Activated T-cell treated with anti-CD3 and anti-CD28 coated beads, Interleukin-2, amount 50 U/mL, for 24 hours (primary cell): ENCODE results near the gene DENND1A.

ENCODE experiments used
- DNase-seq: peaks from one replicate; pipeline ENCODE4 v3.0.0-alpha.2; 2020
- H3K27ac Mint-ChIP-seq: 2 replicates; pipeline ENCODE4 v1.8.0; 2020; ENCODE audit warnings: mild to moderate bottlenecking, mixed read lengths
- H3K27me3 Mint-ChIP-seq: 2 replicates; pipeline ENCODE4 v1.8.0; 2020; ENCODE audit warnings: mixed read lengths
- H3K36me3 Mint-ChIP-seq: 2 replicates; pipeline ENCODE4 v1.8.0; 2020; ENCODE audit warnings: low read depth, mixed read lengths
- H3K4me1 Mint-ChIP-seq: 2 replicates; pipeline ENCODE4 v1.8.0; 2020; ENCODE audit warnings: low read depth, mixed read lengths
- H3K4me3 Mint-ChIP-seq: 2 replicates; pipeline ENCODE4 v1.8.0; 2020; ENCODE audit warnings: mild to moderate bottlenecking, moderate library complexity, mixed read lengths
- H3K9me3 Mint-ChIP-seq: 2 replicates; pipeline ENCODE4 v1.8.0; 2020; ENCODE audit warnings: mixed read lengths

The DENND1A gene

GRCh38 chr9:123689701-123690428 is 240.1 kb downstream of the DENND1A start:
- H3K4me1 Mint-ChIP-seq: peaks cover 36% of the 10 kb centered on the region
- H3K27ac Mint-ChIP-seq: no peak overlapping the region
- H3K9me3 Mint-ChIP-seq: no peaks in the 10 kb centered on the region
- H3K36me3 Mint-ChIP-seq: peaks cover 4% of the 10 kb centered on the region
- no peak overlapping the region for H3K4me3 Mint-ChIP-seq
- no peak for DNase-seq
- H3K27me3 Mint-ChIP-seq: no peaks in the 10 kb centered on the region

GRCh38 chr9:123687246-123687751 is 242.6 kb downstream of the DENND1A start:
- no peaks in the 10 kb centered on the region for H3K27me3 Mint-ChIP-seq
- no peak for DNase-seq
- H3K4me1 Mint-ChIP-seq: peaks cover 56% of the 10 kb centered on the region
- H3K9me3 Mint-ChIP-seq: no peaks in the 10 kb centered on the region
- H3K27ac Mint-ChIP-seq: peak overlapping the region; percentile 22
- H3K36me3 Mint-ChIP-seq: peaks cover 11% of the 10 kb centered on the region
- no peak overlapping the region for H3K4me3 Mint-ChIP-seq

- H3K27ac Mint-ChIP-seq: peak overlapping the region; percentile 3
- no peaks in the 10 kb centered on the region for H3K27me3 Mint-ChIP-seq
- H3K36me3 Mint-ChIP-seq: peaks cover 14% of the 10 kb centered on the region
- H3K9me3 Mint-ChIP-seq: no peaks in the 10 kb centered on the region
- H3K4me1 Mint-ChIP-seq: peaks cover 56% of the 10 kb centered on the region
- no peak for DNase-seq
- no peak overlapping the region for H3K4me3 Mint-ChIP-seq
Measured at GRCh38 chr9:123686829-123687192, 243.1 kb downstream of the DENND1A start.

DNA sequence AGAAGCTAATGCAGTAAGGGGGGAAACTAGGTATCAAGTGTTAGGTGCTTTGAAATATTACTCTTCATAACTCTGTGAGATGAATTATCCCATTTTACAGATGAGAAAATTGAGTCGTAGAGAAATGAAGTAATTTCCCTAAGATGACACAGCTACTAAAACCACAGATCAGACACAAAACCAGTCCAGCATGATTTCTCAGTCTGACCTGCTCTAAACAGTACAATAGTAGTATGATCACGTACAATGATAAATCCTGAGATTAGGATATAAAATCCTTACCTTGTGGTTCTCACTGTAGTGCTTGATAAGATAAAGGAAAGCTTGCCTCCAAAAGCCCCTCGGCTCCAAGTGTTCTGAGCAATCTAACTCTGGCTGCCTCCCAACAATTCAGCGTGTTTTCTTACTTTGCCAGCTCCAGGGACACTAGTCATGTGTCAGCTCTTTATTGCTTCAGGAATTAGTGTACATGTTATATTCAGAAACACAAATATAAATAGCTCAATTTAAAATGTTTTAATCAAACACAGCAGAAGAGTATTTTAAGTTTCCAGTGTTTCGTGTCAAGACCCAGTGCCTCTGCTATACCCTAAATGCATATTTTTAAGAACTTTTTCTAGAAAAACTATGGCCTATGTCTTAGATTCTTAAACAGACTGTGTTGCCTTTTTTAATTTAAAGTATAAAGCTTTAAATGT is 243.6 kb downstream of the DENND1A start:
- Mint-ChIP-seq H3K27ac (no peak overlapping the region), H3K27me3 (no peaks in the 10 kb centered on the region), H3K4me3 (no peak overlapping the region), H3K4me1 (peaks cover 56% of the 10 kb centered on the region), H3K36me3 (peaks cover 14% of the 10 kb centered on the region), H3K9me3 (no peaks in the 10 kb centered on the region)
- no peak for DNase-seq

DNA sequence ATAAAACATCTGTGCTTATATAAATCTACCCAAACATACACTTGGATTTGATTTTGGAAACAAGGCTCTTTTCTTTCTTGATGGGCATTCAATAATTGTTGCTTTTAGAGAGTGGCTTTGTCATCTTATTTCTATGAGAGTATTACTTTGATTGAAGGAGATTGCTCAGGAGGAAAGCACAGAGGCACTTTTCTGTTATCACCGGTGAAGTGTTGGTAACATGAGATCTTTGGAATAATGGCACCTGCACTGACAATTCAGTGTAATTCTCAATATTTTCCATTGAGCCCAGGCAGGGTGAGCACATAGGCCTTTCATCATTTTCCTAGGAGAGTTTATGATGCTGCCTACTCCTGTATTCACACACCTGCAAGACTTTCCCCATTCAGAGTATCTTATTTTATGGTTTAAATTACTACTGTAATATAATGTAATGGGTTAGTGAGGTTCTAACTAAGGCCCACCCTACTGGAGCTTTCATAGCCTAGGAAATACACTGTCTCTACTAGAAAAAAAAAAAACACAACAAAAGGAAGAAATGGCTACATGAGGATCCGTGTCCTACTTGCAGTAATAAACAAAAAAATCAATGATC is 244.3 kb downstream of the DENND1A start:
- peaks cover 2% of the 10 kb centered on the region for H3K9me3 Mint-ChIP-seq
- peak overlapping the region; percentile 28 for H3K27ac Mint-ChIP-seq
- H3K4me1 Mint-ChIP-seq: peaks cover 60% of the 10 kb centered on the region
- no peaks in the 10 kb centered on the region for H3K27me3 Mint-ChIP-seq
- DNase-seq: no peak
- no peak overlapping the region for H3K4me3 Mint-ChIP-seq
- H3K36me3 Mint-ChIP-seq: peaks cover 16% of the 10 kb centered on the region

GRCh38 chr9:123684393-123685149 is 245.4 kb downstream of the DENND1A start:
- no peak for DNase-seq
- peak overlapping the region; percentile 1 for H3K4me3 Mint-ChIP-seq
- H3K36me3 Mint-ChIP-seq: peaks cover 17% of the 10 kb centered on the region
- H3K4me1 Mint-ChIP-seq: peaks cover 70% of the 10 kb centered on the region
- peaks cover 2% of the 10 kb centered on the region for H3K9me3 Mint-ChIP-seq
- H3K27me3 Mint-ChIP-seq: no peaks in the 10 kb centered on the region
- H3K27ac Mint-ChIP-seq: peak overlapping the region; percentile 68

- Mint-ChIP-seq H3K36me3 (peaks cover 17% of the 10 kb centered on the region), H3K27ac (peak overlapping the region; percentile 11), H3K9me3 (peaks cover 2% of the 10 kb centered on the region), H3K4me3 (no peak overlapping the region), H3K27me3 (no peaks in the 10 kb centered on the region), H3K4me1 (peaks cover 73% of the 10 kb centered on the region)
- DNase-seq: no peak
Measured at GRCh38 chr9:123682746-123683145, 247.2 kb downstream of the DENND1A start.

- H3K36me3 Mint-ChIP-seq: peaks cover 36% of the 10 kb centered on the region
Measured at GRCh38 chr9:123680352-123680751, 249.6 kb downstream of the DENND1A start.

GRCh38 chr9:123679330-123679987 is 250.5 kb downstream of the DENND1A start:
- Mint-ChIP-seq H3K4me1 (peaks cover 44% of the 10 kb centered on the region), H3K9me3 (peaks cover 5% of the 10 kb centered on the region), H3K27me3 (no peaks in the 10 kb centered on the region), H3K36me3 (peaks cover 45% of the 10 kb centered on the region), H3K27ac (no peak overlapping the region), H3K4me3 (no peak overlapping the region)
- DNase-seq: no peak

More at GRCh38 chr9:123680352-123680751, 249.6 kb downstream of the DENND1A start:
- no peak overlapping the region for H3K4me3 Mint-ChIP-seq
- peaks cover 2% of the 10 kb centered on the region for H3K9me3 Mint-ChIP-seq
- no peak for DNase-seq
- H3K4me1 Mint-ChIP-seq: peaks cover 53% of the 10 kb centered on the region
- H3K27ac Mint-ChIP-seq: no peak overlapping the region
- H3K27me3 Mint-ChIP-seq: no peaks in the 10 kb centered on the region

DNA sequence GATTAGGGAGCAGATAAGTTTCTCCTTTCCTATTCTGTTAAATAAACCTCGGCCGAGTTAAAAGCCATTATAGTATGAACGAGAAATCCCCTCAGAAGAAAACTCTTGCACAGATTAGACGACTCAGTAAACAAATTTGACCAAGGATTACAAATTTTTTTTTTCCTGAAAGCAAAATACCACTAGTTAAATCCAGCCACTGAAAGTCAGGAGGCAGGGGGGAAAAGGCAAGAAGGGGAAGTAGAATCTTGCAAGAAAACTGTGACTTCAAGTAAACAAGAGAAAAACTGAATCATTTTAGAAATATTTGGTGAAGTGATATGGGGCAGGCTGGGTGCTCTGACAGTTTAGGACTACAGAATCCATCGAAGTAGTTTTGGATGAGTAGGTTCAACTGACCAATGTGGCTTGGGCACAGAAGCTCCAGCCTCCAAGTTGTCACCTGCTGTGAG is 251.0 kb downstream of the DENND1A start:
- H3K4me3 Mint-ChIP-seq: no peak overlapping the region
- no peaks in the 10 kb centered on the region for H3K27me3 Mint-ChIP-seq
- peaks cover 8% of the 10 kb centered on the region for H3K9me3 Mint-ChIP-seq
- no peak for DNase-seq
- H3K36me3 Mint-ChIP-seq: peaks cover 48% of the 10 kb centered on the region
- H3K27ac Mint-ChIP-seq: no peak overlapping the region
- peaks cover 39% of the 10 kb centered on the region for H3K4me1 Mint-ChIP-seq

- Mint-ChIP-seq H3K27ac (no peak overlapping the region), H3K4me1 (peaks cover 34% of the 10 kb centered on the region), H3K9me3 (peaks cover 14% of the 10 kb centered on the region), H3K36me3 (peaks cover 55% of the 10 kb centered on the region), H3K27me3 (no peaks in the 10 kb centered on the region), H3K4me3 (no peak overlapping the region)
- DNase-seq: no peak
Measured at GRCh38 chr9:123678038-123678877, 251.7 kb downstream of the DENND1A start.

DNA sequence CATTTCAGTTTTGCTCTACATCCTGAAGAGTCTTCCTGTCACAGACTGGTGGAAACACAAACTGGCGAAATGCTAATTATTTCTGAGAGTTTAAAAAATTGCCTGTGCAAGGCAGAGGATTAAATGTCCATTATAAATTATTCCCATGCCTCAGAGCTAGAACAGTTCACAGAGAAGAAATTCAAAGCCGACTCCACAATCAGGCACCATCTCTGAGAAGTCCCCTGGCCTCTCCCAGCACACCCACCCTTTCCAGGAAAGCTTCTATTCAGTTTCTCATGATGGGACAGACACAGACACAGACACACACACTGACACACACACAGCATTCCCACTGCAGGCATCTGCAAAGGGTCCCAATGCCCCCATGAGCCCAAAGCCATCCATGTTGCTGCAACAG is 253.1 kb downstream of the DENND1A start:
- no peak overlapping the region for H3K27ac Mint-ChIP-seq
- H3K36me3 Mint-ChIP-seq: peaks cover 57% of the 10 kb centered on the region
- H3K4me3 Mint-ChIP-seq: no peak overlapping the region
- H3K27me3 Mint-ChIP-seq: no peaks in the 10 kb centered on the region
- H3K9me3 Mint-ChIP-seq: peaks cover 19% of the 10 kb centered on the region
- no peak for DNase-seq
- peaks cover 26% of the 10 kb centered on the region for H3K4me1 Mint-ChIP-seq

GRCh38 chr9:123669346-123669745 is 260.6 kb downstream of the DENND1A start:
- H3K4me1 Mint-ChIP-seq: no peaks in the 10 kb centered on the region
- no peak overlapping the region for H3K27ac Mint-ChIP-seq
- peaks cover 26% of the 10 kb centered on the region for H3K9me3 Mint-ChIP-seq
- no peak overlapping the region for H3K4me3 Mint-ChIP-seq
- H3K36me3 Mint-ChIP-seq: peaks cover 86% of the 10 kb centered on the region
- no peaks in the 10 kb centered on the region for H3K27me3 Mint-ChIP-seq
- DNase-seq: no peak
